HG02938 (cell line): ENCODE results near the gene FBN2.

Experiments used
- ATAC-seq: cut with Tn5 transposase; IDR thresholded peaks from one replicate; pipeline ENCODE4 v1.9.1; 2021; ENCODE audit warnings: mild to moderate bottlenecking, moderate library complexity; ENCODE audit not compliant: unreplicated experiment

The FBN2 gene

GRCh38 chr5:128216285-128216684 is 321.8 kb downstream of the FBN2 start:
- ATAC-seq, result no peak

- no peak for ATAC-seq
These were observed 324.2 kb downstream of the FBN2 start for GRCh38 chr5:128213833-128214232.

GRCh38 chr5:128213340-128213739 is 324.7 kb downstream of the FBN2 start:
- ATAC-seq, result peak; percentile 69

GRCh38 chr5:128212191-128212806 is 325.7 kb downstream of the FBN2 start:
- ATAC-seq, result no peak

- no peak for ATAC-seq
These were observed 329.6 kb downstream of the FBN2 start for GRCh38 chr5:128208436-128208835.
